GM21381 (cell line): ENCODE data around the gene HELZ2.
A peak's percentile ranks its signal among the peaks of the same experiment; 100 is the strongest.

Source experiments
- ATAC-seq: cut with Tn5 transposase; IDR thresholded peaks from one replicate; pipeline ENCODE4 v1.9.1; 2021; ENCODE audit warnings: mild to moderate bottlenecking, moderate library complexity; ENCODE audit not compliant: unreplicated experiment

Gene HELZ2

DNA sequence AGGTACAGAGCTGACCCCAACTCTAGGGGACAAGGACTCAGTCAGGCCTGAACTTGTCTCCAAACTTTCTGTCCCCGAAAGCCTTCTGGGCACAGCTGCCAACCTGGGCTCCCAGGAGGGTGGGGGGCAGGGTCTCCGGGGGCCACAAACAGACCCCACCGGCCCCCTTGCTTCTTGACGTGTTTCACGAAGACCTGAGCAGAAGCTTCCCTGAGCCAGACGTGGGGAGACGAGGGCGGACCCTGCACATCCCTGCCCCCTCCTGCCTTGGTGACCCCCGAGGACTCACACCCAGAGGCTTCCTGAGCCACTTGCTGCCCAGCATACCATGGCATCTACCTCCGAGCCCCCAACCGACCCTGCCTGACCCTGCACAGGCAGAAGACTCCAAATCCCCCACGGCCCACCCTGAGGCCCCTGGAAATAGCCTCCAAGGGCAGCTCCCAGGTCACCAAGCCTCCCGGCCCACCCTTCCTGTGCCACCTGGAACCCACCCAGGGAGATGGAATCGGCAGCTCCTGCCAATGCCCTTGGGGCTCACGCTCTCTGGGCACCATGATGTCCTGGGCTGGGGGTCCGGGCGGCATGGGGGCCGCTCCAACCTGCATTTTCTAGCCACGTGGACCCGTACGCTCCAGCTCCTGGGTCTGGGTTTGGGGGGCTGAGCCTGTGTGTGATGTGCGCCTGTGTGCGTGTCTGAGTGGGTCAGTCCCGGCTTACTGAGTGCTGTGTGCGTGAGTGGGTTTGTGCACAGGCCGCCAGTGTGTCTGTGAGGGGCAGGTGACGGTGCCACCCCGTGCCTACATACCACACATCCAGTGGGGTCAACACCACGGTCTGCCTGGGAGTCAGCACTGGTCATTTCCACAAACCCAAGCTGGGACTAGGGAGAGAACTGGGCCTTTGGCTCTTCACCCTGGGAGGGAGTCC, 34.3 kb downstream of the HELZ2 start:
- ATAC-seq, result no peak

DNA sequence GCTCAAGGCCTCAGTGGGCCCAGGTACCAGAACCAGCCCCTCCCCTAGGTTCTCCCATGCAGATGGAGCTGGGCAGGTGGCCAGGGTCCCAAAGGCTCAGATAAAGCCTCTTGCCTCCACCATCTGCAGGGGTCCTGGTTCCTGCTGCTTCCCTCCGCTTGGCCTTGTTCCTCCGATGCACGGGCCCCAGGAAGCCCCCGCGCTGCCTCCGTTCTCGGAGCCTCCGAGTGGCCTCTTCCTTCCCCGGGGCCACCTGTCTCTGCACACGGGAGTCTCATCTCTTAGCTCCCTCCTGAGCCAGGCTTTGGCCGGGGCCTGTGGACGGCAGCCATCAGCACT, 35.0 kb downstream of the HELZ2 start:
- no peak for ATAC-seq

GRCh38 chr20:63538204-63539091, 35.6 kb downstream of the HELZ2 start:
- ATAC-seq, result no peak

GRCh38 chr20:63537525-63538203, 36.4 kb downstream of the HELZ2 start:
- ATAC-seq, result peak; percentile 83

GRCh38 chr20:63536997-63537524, 37.0 kb downstream of the HELZ2 start, which contains the start of gene PTK6:
Gene PTK6, minus strand, starts transcription at chr20:63537376. Its CDS starts 62 bp downstream, at chr20:63537314.
- peak; percentile 15 for ATAC-seq

GRCh38 chr20:63536241-63536977, 37.6 kb downstream of the HELZ2 start:
- no peak for ATAC-seq

DNA sequence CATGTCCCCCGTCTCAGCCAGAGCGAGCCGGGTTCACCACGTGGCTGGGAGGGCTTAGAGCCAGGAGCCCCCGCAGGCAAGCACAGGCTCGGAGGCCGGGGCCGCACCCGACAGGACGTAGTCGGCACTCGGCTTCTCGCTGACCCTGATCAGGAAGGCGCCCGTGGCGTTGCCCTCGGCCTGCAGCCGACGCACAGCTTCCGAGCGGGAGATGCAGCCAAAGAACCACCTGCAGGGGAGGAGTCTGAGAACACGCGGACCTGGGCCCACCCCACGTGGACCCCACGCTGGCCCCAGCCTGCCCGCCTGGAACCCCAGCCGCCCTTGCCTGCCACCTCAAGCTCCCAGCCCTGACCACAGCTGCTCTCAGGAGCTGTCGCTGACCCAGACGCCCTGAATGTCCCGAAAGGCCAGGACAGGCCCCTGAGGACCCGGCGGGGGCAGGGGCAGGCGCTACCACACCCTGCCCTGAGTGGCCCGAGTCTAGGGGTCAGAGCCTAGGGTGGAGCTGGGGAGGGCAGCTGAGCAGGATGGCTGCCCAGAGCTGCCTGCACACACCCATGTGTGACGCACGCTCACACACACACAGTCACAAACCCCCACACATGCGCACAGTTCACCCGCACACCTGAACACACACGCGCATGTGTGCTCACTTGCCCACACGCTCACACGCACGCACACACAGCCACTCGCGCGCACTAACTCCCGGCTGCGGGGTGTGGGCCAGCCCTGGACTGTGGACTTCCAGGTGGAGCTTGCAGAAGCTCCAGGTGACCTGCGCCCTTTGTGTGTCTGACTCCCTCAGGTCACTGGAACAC, 39.0 kb downstream of the HELZ2 start:
- ATAC-seq, result no peak

- no peak for ATAC-seq
These were observed 39.6 kb downstream of the HELZ2 start for GRCh38 chr20:63534427-63534830.

- no peak for ATAC-seq
These were observed 40.1 kb downstream of the HELZ2 start for GRCh38 chr20:63533871-63534393.

DNA sequence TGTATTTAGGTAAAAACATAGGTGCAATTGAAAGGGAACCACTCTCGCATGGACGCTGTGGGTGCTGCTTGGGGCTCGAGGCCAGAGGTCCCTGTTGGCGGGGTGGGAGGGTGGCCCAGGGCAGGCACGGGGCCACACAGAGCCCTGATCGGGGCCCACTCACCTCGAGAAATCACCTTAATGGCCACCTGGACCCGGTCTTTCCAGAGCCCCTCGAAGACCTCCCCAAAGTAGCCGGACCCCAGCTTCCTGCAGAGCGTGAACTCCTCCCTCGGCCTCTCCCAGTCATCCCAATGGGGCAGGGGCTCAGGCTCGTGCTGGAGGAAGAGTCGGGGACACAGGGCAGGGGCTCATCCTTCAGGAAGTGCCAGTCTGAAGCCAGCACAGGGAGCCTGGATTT, 40.7 kb downstream of the HELZ2 start:
- no peak for ATAC-seq

DNA sequence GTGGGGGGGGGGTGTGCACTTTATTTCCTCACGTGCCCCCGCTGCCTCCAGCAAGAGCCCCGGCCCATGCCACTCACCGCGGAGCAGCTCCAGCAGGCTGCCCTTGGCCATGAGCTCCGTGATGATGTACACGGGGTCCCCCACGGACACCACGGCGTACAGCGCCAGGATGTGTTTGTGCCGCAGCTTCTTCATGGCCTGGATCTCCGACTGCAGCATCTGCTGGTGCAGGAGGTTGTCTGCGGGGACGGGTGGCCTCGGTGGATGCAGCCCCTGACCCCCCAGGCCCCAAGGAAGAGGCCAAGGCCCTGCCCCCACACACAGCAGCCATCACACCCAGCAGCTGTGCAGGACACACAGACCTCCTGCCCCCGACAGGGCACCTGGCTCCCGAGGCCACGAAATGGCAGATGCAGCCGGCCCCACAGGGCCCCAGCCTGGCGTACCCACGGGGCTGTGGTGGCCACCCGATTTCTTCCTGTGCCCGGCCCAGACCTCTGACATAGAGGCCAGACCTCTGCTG, 41.5 kb downstream of the HELZ2 start:
- no peak for ATAC-seq

GRCh38 chr20:63531686-63532448, 42.2 kb downstream of the HELZ2 start:
- ATAC-seq, result no peak

DNA sequence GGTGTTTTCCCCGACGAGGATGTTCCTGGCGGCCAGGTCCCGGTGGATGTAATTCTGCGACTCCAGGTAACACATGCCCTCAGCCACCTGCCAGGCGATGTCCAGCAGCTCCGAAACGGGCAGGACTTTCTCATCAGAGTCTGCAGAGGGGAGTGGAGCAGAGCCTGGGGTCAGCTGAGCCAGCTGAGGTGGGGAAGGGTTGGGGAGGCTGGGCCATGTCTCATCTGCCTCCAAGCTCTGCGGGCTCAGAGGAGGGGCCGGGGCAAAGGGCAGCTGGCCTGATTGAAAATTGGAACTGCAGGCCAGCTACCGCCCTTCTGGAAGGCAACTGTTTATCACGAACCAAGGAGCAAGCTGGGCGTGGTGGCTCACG, 43.3 kb downstream of the HELZ2 start:
- ATAC-seq, result no peak

DNA sequence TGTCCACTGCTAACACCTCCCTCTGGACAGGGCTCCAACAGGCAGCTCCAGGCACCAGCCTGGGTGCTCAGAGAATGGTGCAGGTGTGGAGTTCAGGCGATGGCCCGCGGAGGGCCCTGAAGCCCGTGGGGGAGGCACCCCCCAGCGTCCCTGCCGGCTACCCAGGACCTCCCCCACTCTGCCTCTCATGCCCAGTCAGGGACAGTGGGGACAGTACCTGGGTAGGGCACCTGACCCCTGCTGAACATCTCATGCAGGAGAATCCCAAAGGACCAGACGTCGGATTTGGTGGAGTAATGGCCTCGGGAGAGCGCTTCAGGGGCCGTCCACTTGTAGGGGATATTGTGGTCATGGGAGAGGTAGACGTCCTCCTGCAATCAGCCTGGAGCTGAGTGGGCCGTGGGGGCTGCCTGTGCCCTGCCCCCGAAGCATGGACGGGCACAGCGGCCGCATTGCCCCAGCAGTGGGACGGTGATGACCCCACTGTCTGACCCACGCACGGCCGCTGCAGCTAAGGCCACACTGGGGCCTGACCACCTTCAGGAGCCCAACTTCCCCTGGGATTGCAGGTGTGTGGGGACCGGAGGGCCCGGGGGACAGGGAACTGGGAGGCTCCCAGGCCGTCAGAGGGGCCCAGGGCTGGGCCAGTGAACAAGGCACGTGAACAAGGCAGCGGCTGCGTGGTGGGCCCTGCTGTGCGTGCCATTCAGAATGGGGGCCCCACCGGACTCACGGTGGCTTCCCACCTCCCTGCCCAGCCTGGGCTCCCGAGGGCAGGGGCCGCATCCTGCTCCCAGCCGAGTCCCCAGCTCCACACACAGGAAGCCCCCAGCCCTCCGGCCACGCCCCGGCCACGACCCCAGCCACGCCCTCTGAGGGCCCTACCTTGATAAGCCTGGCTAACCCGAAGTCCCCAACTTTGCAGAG, 43.9 kb downstream of the HELZ2 start:
- no peak for ATAC-seq

DNA sequence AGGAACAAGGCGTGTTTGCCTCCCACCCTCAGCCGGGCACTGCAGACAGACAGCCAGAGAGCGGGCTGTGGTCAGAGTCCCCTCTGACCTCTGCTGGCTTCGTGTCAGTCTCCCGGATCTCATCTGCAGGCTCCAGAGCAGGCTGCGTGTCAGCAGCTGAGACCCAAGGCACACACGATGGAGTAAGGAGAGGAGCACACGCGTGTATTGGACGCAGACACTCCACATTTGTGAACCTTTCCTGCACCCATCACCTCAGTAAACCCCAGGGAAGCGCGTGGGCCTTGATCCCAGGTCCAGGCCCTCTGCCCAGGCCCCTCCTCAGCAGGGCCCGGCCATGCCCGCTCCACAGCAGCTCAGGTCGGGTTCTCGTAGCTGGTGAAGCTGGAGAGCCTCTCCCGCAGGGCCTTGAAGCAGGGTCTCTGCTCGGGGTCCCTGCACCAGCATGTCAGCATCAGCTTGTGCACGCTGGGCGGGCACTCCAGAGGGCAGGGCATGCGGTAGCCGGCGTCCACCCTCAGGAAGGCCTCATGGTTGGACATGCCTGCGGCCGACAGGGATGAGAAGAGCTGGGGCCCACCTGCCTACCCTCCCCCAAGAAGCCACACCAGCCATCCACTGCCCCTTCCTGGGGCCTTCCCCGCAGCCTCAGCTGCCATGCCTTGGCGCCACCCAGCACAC, 44.7 kb downstream of the HELZ2 start:
- ATAC-seq, result no peak

- ATAC-seq, result no peak
These were observed 46.9 kb downstream of the HELZ2 start for GRCh38 chr20:63527184-63527583.

- no peak for ATAC-seq
These were observed 48.1 kb downstream of the HELZ2 start for GRCh38 chr20:63525971-63526370.
